Brain pericyte (primary cell): Measurements from ENCODE around the gene HNRNPAB.

Experiments
- DNase-seq: peaks from one replicate; pipeline ENCODE4 v3.0.0-alpha.2; 2012; ENCODE audit warnings: low read depth, low spot score

The HNRNPAB gene

DNA sequence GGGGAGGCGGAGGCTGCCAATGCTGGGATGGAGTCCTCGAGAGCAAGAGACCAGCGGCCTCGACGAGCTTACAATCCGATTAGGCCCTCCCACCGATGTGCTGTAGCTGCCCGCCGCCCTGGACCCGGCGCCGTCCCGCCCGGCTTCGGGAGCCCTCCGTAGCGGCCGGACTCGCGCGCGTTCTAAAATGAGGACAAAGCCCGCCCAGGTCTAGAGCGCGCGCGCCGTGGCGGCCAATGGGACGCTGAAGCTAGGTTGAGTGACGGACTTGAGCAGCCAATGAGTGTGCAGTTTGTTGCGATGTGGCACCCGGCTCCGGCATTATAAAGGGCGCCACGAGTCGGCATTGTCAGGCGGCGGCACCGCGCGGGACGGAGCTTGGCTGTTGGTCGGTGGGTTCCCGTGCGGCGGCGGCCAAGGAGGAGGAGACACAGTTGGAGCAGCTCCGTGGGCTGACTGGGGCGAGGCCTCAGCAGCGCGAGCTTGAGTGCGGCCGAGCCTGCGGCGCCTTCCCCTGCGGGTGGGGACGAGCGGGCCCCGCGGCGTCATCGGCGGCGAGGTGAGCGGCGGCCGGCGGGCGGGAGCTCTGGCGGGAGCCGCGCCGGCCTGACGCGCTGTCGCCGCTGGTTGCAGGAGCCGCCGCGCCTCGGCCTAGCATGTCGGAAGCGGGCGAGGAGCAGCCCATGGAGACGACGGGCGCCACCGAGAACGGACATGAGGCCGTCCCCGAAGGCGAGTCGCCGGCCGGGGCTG is at the start of gene HNRNPAB:
Gene HNRNPAB (plus strand): TSS at position 352 of the 753 bp plus-strand sequence. CDS start 305 bp downstream, at position 657.
- DNase-seq = peak; percentile 92

DNA sequence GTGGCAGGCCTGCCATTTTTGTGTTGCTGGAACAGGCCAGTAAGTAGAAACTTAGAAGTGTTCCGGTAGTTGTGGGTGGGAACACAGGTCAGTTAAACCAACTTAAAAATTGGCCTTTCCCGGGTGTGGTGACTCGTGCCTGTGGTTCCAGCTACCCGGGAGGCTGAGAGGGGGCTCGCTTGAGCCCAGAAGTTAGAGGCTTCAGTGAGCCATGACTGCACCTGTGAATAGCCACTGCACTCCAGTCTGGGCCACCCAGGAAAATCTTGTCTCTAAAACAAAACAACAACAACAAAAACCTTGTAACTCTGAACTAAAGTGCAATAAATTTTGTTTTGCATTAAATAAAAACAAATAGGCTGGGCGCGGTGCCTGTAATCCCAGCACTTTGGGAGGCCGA is 49.3 kb upstream of the HNRNPAB start:
- DNase-seq = no peak

DNA sequence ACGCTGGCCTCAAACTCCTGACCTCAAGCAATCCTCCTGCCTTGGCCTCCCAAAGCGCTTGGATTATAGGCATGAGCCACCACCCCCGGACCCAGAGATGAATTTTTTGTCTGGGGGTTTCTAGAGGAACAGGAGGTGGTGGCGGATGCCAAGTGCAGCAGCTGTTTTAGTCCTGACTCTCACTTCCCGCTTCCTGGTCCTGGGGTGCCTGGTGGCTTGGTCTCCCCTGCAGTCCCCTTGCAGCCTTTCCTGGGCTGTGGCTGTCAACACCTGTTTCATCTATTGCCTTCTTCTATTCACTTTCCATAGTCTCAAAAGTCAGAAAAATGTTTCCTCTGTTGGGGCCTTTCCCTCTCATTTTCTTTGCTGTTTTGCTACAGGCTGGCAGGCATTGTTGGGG is 44.2 kb upstream of the HNRNPAB start:
- no peak for DNase-seq

- DNase-seq = no peak
Measured at GRCh38 chr5:178162481-178162880, 41.9 kb upstream of the HNRNPAB start.

DNA sequence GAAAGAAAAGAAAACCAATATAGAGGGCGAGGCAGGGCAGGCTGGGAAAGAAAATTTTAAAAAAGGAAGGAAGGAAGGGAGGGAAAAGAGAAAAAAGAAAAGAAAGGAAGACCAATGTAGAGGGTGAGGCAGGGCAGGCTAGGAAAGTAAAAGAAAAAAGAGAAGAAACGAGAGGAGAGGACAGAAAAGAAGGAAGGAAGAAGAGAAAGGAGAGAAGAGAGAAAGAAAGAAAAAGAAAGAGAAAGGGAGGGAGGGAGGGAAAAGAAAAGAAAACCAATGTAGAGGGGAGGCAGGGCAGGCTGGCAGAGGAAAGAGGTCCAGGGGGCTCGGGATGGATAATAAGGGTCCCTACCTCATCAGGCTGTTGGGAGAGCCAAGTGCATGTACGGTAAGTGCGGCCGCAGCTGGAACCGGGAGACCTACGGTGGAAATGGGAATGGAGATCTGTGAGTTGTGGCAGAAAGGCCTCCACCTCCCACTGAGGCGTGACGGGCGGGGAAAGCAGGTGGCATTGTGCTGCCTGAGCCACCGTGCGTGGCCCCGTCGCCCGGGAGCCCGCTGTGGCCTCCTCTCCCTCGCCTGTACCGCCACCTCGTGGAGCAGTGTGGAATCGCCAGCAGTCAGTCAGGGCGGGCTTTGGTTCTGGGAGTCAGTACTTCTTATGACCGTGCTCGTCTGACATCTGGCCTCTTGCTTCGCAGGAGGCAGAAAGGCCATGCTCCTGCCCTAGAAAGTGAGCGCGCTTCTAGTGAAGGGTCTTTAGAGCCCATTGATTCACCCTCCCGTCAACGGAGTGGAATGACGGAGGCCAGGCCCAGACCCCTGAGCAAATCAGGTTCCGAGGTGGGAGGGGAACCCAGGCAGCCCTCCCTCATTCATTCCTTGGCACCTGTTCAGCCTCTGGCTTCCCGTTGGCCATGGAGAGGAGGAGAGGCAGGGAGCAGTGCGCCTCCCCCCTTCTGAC is 40.3 kb upstream of the HNRNPAB start:
- DNase-seq = no peak

GRCh38 chr5:178165581-178165980 is 38.8 kb upstream of the HNRNPAB start:
- no peak for DNase-seq

GRCh38 chr5:178170455-178170854 is 33.9 kb upstream of the HNRNPAB start:
- DNase-seq = no peak

DNA sequence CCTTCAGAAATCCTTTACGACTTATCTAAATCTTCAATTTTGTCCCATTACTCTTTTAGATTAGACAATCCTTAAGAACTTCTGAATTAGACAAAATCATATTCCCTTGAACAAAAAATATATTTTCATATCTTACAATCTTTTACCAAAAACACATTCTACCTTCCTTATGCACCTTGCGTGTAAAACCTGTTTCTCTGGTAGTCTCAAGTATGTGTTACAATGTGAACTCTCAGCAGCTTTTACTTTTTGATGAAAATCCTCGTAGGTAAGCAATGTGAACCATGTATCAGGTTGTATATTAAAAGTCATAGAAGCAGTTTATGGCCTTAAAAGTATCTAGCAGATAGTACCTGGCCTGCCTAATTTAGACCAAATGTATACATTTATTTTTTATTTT is 29.9 kb upstream of the HNRNPAB start:
- no peak for DNase-seq

DNA sequence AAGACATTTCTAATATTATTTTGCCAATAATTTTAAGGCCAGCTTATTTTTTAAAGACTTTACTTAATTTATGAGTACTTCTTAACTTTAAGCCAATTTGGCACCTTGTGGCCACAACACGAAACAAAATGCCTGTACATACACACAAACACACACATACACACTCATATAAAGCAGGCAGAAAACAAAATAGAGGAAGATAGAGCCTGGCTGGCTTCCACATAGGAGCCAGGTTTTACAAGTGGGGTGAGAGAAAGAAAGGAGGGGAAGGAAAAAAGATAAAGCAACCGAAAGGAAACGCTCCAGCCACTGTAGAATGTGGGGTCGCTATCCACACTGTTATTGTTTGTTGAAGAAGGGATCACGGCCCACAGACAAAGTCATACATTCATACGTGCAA is 27.5 kb upstream of the HNRNPAB start:
- DNase-seq = no peak

GRCh38 chr5:178177569-178177968 is 26.8 kb upstream of the HNRNPAB start:
- DNase-seq = no peak

DNA sequence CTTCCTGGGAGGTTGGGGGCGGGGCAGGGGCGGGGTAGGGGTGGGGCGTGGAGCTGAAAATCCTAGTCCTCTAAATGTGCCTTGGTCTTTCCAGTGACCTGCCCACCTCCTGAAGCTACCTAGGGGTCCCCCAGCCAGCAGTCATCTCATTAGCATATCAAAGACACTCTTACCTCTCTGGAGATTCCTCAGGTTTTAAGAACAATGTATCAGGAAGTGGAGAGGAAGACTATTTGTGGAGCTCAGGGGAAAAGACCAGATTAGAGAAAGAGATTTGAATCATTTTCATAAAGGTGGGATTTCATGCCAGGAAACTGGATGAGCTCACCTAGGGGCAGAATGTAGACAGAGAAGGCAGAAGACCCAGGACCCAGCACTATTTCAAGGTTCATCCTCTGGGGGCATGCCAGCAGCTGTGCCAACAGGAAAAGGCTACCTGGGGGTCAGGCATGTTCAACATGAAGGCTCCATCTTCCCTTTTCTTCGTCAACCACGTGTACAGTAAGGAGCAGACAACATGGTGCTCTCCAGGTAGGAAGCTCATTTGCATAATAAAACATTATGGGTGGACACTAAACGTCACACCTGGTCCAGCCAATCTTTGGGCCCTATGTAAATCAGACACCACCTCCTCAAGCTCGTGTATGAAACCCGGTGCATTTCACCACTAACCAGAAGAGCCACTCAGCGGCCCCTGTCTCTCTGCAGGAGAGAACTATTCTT is 24.0 kb upstream of the HNRNPAB start:
- no peak for DNase-seq

DNA sequence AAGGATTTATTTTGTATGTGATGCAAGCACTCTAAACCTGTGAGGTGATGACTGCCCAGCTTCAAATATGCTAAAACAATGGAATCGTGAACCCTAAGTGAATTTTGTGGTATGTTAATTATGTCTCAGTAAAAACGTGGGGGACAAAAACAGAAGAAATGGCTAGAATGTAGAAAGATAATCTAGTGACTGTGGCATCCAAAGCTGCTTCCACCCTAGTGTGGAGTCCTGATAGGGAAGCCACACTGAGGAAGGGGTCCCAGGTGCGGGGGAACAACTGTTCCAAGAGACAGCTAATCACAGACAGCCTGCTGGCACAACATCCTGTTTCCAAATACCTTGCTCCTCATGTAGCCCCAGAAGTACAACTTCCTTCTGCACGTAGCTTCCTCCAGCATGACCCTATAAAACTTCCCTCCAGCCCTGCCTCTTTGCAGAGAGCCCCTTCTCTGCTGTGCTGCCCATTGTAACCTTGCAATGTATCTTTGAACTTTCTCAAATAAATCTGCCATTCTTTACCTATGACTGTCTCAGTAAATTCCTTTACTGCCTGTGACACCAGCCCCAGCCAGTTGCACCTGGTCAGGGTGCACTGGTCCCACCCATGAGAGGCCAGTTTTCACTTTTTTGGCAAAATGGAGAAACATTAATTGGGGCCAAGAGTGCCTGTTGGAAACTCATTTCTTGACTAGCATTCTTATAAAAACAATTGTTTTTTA is 22.0 kb upstream of the HNRNPAB start:
- no peak for DNase-seq

DNA sequence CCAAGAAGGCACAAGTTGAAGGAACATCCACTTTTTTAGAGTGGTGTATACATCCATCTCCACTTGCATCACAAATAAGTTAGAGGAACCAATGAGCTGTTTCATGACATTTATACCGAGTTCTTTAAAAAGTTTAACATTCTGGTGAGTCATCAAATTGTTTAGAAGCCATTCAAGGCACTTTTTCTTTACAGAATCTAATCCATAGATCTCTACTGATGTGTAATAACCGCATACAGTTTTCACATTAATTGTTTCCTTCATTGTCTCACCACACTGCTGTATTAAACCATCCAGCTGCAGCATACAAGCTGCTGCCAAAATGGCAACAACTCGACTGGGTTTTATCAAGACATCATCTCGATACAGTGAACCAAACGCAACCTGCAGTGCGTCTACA is 17.9 kb upstream of the HNRNPAB start:
- no peak for DNase-seq

- DNase-seq = no peak
Measured at GRCh38 chr5:178187014-178187413, 17.3 kb upstream of the HNRNPAB start, which contains the start of gene GMCL2. TSS of gene GMCL2 (minus strand) at chr5:178187371. CDS start at chr5:178187299, 72 bp downstream.

GRCh38 chr5:178189433-178189832 is 14.9 kb upstream of the HNRNPAB start:
- no peak for DNase-seq

- DNase-seq = no peak
Measured at GRCh38 chr5:178191661-178192060, 12.7 kb upstream of the HNRNPAB start.

- no peak for DNase-seq
Measured at GRCh38 chr5:178192244-178192643, 12.1 kb upstream of the HNRNPAB start.

DNA sequence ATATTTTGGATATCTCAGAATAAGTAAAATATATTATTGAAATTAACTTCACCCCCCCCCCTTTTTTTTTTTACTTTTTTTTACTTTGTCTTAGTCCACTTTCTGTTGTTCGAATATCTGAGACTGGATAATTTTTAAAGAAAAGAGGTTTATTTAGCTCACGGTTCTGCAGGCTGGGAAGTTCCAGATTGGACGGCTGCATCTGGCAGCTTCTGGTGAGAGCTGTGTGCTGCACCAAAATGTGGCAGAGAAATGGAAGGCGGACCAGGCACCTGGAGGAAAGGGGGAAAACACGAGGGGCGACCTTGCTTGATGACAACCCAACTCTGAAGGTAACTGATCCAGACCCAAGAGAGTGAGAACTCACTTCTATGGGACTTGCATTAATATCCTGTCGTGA is 11.5 kb upstream of the HNRNPAB start:
- DNase-seq = no peak

DNA sequence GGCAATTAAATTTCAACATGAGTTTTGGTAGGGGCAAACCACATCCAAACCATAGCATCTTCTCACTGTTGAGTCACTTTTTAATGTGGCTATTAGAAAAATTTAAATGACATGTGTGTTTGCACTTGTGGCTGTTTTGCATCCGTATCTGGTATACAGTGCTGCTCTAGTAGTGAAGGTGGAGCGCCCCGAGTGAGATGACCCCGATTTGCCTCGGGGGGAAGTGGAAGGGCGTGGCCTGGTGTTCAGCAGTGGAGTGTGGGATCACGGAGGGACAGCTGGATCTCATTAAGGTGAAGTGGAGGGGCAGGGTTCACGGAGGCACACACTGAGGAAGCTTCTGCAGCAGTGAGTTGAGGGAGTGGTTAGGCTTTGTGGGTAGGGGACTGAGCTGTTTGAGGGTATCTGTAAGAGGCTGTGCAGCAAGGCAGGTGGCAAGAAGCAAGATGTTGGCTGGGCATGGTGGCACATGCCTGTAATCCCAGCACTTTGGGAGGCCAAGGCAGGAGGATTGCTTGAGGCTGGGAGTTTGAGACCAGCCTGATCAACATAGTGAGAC is 11.0 kb upstream of the HNRNPAB start:
- no peak for DNase-seq

GRCh38 chr5:178194026-178194425 is 10.3 kb upstream of the HNRNPAB start:
- DNase-seq = no peak

GRCh38 chr5:178196281-178196812 is 8.0 kb upstream of the HNRNPAB start:
- no peak for DNase-seq
